HL-60 (cell line): ENCODE results near the gene ADAP2.

Experiments
- DNase-seq, 2 experiments: peaks; one replicate each; pipeline ENCODE4 v3.0.0-alpha.2; 2010 to 2020; ENCODE audit warnings: low read depth in 1 of 2, low spot score in 1 of 2
- H3K27ac ChIP-seq: fragments of 250-450 bp; sonication (Bioruptor Pico); replicated peaks from 2 replicates; pipeline ENCODE4 v1.5.1; 2020; ENCODE audit warnings: mild to moderate bottlenecking, moderate library complexity
- H3K27me3 ChIP-seq: fragments of 250-450 bp; sonication (Bioruptor Pico); 2 replicates; pipeline ENCODE4 v1.5.1; 2021; ENCODE audit warnings: mild to moderate bottlenecking, moderate library complexity; ENCODE audit not compliant: insufficient read depth, poor library complexity, severe bottlenecking
- H3K4me3 ChIP-seq: replicated peaks from 2 replicates; pipeline ENCODE4 v1.5.1; 2011; ENCODE audit warnings: mild to moderate bottlenecking, control low read depth, low read length; ENCODE audit not compliant: insufficient read depth
- GABPA ChIP-seq: IDR thresholded peaks from 2 replicates; pipeline ENCODE4 v1.6.1; 2012; ENCODE audit warnings: low read depth
- POLR2AphosphoS5 ChIP-seq: IDR thresholded peaks from 2 replicates; pipeline ENCODE4 v1.6.1; 2012; ENCODE audit warnings: low read depth
- SPI1 ChIP-seq: IDR thresholded peaks from 2 replicates; pipeline ENCODE4 v1.6.1; 2012; ENCODE audit warnings: low read depth, mild to moderate bottlenecking, borderline replicate concordance
- long read RNA-seq: library from polyadenylated mRNA; unstranded; transcript quantifications from one replicate; pipeline ENCODE4 v2.0.0, GENCODE V29; 2020
- TF ChIP-seq, protein P1 (sequence below): IDR thresholded peaks from one replicate; pipeline ENCODE4 v1.5.1; 2011; ENCODE audit warnings: low read length, control low read depth, inconsistent platforms; ENCODE audit not compliant: insufficient read depth
- TF ChIP-seq, protein P2 (sequence below): IDR thresholded peaks from 2 replicates; pipeline ENCODE4 v1.6.1; 2012; ENCODE audit warnings: low read depth; ENCODE audit not compliant: insufficient replicate concordance

ADAP2 gene, protein sequence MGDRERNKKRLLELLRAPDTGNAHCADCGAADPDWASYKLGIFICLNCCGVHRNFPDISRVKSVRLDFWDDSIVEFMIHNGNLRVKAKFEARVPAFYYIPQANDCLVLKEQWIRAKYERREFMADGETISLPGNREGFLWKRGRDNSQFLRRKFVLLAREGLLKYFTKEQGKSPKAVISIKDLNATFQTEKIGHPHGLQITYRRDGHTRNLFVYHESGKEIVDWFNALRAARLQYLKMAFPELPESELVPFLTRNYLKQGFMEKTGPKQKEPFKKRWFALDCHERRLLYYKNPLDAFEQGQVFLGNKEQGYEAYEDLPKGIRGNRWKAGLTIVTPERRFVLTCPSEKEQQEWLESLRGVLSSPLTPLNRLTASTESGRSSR
- long read RNA-seq, partial matches to known transcripts: 0 of 1 reads
- long read RNA-seq, other reads (novel, unspliced or antisense): 1 of 1 reads

DNA sequence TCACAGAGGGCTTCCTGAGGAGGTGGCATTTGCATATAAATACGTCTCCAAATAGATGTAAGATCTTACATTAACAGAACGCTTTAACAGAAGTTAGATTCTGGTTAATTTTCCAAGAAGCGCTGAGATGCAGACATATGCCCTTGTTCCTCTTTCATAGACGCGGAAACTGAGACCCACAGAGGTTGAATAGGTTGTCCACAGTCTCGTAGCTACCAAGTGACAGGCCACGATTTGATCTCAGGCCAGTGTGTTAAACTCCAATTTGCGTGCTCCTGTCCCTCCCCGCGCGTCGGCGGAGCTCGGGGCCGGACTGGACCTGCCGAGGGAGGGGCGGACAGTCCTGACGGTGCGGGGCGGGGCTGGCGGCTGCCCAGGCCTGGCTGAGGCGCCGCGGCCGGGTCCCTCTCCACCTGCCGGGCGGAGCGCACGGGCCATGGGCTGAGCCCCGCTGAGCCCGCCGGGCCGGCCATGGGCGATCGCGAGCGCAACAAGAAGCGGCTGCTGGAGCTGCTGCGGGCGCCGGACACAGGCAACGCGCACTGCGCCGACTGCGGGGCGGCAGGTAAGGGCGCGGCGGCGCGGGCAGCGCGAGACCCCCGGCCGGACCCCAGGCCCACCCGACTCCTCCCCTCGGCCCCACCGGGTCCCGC is at the start of gene ADAP2:
TSS of gene ADAP2 (plus strand) at position 402 of the 653 bp plus-strand sequence. CDS start at position 472, 70 bp downstream.
- Histone ChIP-seq H3K4me3 (peak within 1 kb of the TSS; percentile 41), H3K27me3 (peaks cover 16% of the 10 kb centered on the region), H3K27ac (no peak within 1 kb of the TSS)
- DNase-seq: peak in 1 of 2 experiments; percentile 56
- TF ChIP-seq, protein P1, sequence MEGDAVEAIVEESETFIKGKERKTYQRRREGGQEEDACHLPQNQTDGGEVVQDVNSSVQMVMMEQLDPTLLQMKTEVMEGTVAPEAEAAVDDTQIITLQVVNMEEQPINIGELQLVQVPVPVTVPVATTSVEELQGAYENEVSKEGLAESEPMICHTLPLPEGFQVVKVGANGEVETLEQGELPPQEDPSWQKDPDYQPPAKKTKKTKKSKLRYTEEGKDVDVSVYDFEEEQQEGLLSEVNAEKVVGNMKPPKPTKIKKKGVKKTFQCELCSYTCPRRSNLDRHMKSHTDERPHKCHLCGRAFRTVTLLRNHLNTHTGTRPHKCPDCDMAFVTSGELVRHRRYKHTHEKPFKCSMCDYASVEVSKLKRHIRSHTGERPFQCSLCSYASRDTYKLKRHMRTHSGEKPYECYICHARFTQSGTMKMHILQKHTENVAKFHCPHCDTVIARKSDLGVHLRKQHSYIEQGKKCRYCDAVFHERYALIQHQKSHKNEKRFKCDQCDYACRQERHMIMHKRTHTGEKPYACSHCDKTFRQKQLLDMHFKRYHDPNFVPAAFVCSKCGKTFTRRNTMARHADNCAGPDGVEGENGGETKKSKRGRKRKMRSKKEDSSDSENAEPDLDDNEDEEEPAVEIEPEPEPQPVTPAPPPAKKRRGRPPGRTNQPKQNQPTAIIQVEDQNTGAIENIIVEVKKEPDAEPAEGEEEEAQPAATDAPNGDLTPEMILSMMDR: no peak
- no peak for TF ChIP-seq GABPA
- TF ChIP-seq, protein P2, sequence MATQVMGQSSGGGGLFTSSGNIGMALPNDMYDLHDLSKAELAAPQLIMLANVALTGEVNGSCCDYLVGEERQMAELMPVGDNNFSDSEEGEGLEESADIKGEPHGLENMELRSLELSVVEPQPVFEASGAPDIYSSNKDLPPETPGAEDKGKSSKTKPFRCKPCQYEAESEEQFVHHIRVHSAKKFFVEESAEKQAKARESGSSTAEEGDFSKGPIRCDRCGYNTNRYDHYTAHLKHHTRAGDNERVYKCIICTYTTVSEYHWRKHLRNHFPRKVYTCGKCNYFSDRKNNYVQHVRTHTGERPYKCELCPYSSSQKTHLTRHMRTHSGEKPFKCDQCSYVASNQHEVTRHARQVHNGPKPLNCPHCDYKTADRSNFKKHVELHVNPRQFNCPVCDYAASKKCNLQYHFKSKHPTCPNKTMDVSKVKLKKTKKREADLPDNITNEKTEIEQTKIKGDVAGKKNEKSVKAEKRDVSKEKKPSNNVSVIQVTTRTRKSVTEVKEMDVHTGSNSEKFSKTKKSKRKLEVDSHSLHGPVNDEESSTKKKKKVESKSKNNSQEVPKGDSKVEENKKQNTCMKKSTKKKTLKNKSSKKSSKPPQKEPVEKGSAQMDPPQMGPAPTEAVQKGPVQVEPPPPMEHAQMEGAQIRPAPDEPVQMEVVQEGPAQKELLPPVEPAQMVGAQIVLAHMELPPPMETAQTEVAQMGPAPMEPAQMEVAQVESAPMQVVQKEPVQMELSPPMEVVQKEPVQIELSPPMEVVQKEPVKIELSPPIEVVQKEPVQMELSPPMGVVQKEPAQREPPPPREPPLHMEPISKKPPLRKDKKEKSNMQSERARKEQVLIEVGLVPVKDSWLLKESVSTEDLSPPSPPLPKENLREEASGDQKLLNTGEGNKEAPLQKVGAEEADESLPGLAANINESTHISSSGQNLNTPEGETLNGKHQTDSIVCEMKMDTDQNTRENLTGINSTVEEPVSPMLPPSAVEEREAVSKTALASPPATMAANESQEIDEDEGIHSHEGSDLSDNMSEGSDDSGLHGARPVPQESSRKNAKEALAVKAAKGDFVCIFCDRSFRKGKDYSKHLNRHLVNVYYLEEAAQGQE: no peak
- no peak for TF ChIP-seq POLR2AphosphoS5
- TF ChIP-seq SPI1: no peak; the same call in 1 of the 2 replicates

DNA sequence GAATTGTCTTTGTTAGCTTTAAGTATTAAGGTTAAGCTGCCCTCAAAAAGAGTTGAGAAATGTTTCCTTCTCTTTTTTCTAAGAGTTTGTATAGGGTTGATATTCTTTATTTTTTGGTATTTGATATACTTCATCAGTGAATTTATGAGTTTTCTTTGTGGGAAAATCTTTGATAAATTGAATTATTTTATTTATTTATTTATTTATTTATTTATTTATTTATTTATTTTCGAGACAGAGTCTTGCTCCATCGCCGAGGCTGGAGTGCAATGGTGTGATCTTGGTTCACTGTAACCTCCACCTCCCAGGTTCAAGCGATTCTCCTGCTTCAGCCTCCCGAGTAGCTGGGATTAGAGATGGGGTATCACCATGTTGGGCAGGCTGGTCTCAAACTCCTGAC is 35.6 kb upstream of the ADAP2 start:
- Histone ChIP-seq H3K4me3 (no peak overlapping the region), H3K27me3 (no peaks in the 10 kb centered on the region), H3K27ac (no peak overlapping the region)
- no peak for TF ChIP-seq POLR2AphosphoS5
- DNase-seq: no peak

DNA sequence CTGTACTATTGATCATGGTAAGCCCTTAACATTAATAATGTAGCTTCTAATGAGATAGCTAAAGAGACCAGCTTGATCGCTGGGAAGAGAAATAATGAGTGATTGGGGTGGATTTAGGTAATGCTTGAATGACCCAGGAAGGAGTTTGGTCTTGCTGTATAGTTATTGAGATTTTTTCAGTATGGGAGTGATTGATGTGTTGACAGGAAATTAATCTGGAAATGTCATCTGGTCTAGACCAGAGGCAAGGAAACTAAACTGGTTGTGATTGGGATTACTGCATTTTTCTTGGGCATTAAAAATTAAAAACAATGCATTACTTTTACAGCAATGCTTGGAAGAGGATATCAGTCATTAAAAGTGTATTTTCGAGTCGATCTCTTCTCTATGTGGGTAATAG is 27.5 kb upstream of the ADAP2 start:
- DNase-seq: no peak
- TF ChIP-seq, protein P2: no peak
- TF ChIP-seq GABPA (no peak), POLR2AphosphoS5 (no peak), SPI1 (no peak)
- TF ChIP-seq, protein P1: no peak
- H3K27ac ChIP-seq: no peak overlapping the region
- no peak overlapping the region for H3K4me3 ChIP-seq
- H3K27me3 ChIP-seq: no peaks in the 10 kb centered on the region

DNA sequence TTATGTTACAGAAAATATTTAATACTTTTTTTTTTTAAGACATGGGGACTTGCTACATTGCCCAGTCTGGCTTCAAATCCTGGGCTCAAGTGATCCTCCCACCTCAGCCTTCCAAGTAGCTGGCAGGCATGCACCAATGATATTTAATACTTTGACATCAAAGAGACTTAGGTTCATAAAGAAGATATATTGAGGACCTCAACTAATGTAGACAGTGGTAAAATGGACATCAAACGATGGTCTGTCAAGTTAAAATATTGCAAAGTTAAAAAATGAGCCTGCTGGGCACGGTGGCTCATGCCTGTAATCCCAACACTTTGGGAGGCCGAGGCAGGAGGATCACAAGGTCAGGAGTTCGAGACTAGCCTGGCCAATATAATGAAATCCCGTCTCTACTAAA is 24.4 kb upstream of the ADAP2 start:
- DNase-seq: no peak
- Histone ChIP-seq H3K27ac (no peak overlapping the region), H3K4me3 (no peak overlapping the region), H3K27me3 (no peaks in the 10 kb centered on the region)
- TF ChIP-seq POLR2AphosphoS5 (no peak), GABPA (no peak), SPI1 (no peak)
- TF ChIP-seq, protein P1: no peak
- TF ChIP-seq, protein P2: no peak
